Activated naive CD8-positive, alpha-beta T cell treated with anti-CD3 and anti-CD28 coated beads, Interleukin-2, amount 50 U/mL, for 24 hours (primary cell): ENCODE results near the gene PRICKLE4.

Source experiments
- ATAC-seq: fragments of 150-1000 bp; cut with Tn5 transposase; one replicate; pipeline ENCODE4 v1.10.0; 2021
- DNase-seq: peaks from one replicate; pipeline ENCODE4 v3.0.0; 2021
- H3K27ac Mint-ChIP-seq: one replicate; pipeline ENCODE4 v1.8.0; 2021; ENCODE audit warnings: mild to moderate bottlenecking, mixed read lengths
- H3K27me3 Mint-ChIP-seq: one replicate; pipeline ENCODE4 v1.8.0; 2021; ENCODE audit warnings: mixed read lengths
- H3K36me3 Mint-ChIP-seq: one replicate; pipeline ENCODE4 v1.8.0; 2021; ENCODE audit warnings: low read depth, mixed read lengths
- H3K4me1 Mint-ChIP-seq: one replicate; pipeline ENCODE4 v1.8.0; 2021; ENCODE audit warnings: mixed read lengths
- H3K4me3 Mint-ChIP-seq: one replicate; pipeline ENCODE4 v1.8.0; 2021; ENCODE audit warnings: mild to moderate bottlenecking, moderate library complexity, mixed read lengths
- H3K9me3 Mint-ChIP-seq: one replicate; pipeline ENCODE4 v1.8.0; 2021; ENCODE audit warnings: mixed read lengths

PRICKLE4 gene

GRCh38 chr6:41780551-41781365 is at the start of gene PRICKLE4:
Gene PRICKLE4, plus strand, starts transcription at chr6:41780782. Its CDS starts 2,692 bp downstream, at chr6:41783474.
- H3K4me1 Mint-ChIP-seq, result peaks cover 14% of the 10 kb centered on the region
- ATAC-seq (no peak), DNase-seq (peak; percentile 10)
- H3K4me3 Mint-ChIP-seq, result peak within 1 kb of the TSS; percentile 85
- no peaks in the 10 kb centered on the region for H3K9me3 Mint-ChIP-seq
- H3K36me3 Mint-ChIP-seq, result no peaks in the 10 kb centered on the region
- H3K27me3 Mint-ChIP-seq, result peaks cover 11% of the 10 kb centered on the region
- H3K27ac Mint-ChIP-seq, result peak within 1 kb of the TSS; percentile 70

GRCh38 chr6:41731561-41732086 is 49.0 kb upstream of the PRICKLE4 start:
- no peaks in the 10 kb centered on the region for H3K36me3 Mint-ChIP-seq
- peak overlapping the region; percentile 20 for H3K4me3 Mint-ChIP-seq
- H3K4me1 Mint-ChIP-seq, result peaks cover 58% of the 10 kb centered on the region

GRCh38 chr6:41732149-41732548 is 48.4 kb upstream of the PRICKLE4 start:
- Mint-ChIP-seq H3K27ac (peak overlapping the region; percentile 15), H3K9me3 (no peaks in the 10 kb centered on the region), H3K4me1 (peaks cover 53% of the 10 kb centered on the region), H3K4me3 (peak overlapping the region; percentile 54), H3K27me3 (no peaks in the 10 kb centered on the region), H3K36me3 (no peaks in the 10 kb centered on the region)
- DNase-seq (no peak), ATAC-seq (no peak)

More at GRCh38 chr6:41731561-41732086, 49.0 kb upstream of the PRICKLE4 start:
- no peak overlapping the region for H3K27ac Mint-ChIP-seq
- DNase-seq (no peak), ATAC-seq (no peak)
- no peaks in the 10 kb centered on the region for H3K9me3 Mint-ChIP-seq
- no peaks in the 10 kb centered on the region for H3K27me3 Mint-ChIP-seq

- Mint-ChIP-seq H3K27ac (peak overlapping the region; percentile 15), H3K4me3 (peak overlapping the region; percentile 54), H3K36me3 (no peaks in the 10 kb centered on the region), H3K27me3 (no peaks in the 10 kb centered on the region), H3K9me3 (no peaks in the 10 kb centered on the region), H3K4me1 (peaks cover 51% of the 10 kb centered on the region)
- DNase-seq, result peak; percentile 65
- peak; percentile 44 for ATAC-seq
Measured at GRCh38 chr6:41732591-41733359, 47.8 kb upstream of the PRICKLE4 start.

- H3K4me3 Mint-ChIP-seq, result peak overlapping the region; percentile 54
- ATAC-seq (no peak), DNase-seq (no peak)
- no peak overlapping the region for H3K27ac Mint-ChIP-seq
- H3K4me1 Mint-ChIP-seq, result peaks cover 51% of the 10 kb centered on the region
- no peaks in the 10 kb centered on the region for H3K27me3 Mint-ChIP-seq
- H3K9me3 Mint-ChIP-seq, result no peaks in the 10 kb centered on the region
- H3K36me3 Mint-ChIP-seq, result no peaks in the 10 kb centered on the region
Measured at GRCh38 chr6:41733360-41733706, 47.2 kb upstream of the PRICKLE4 start.

GRCh38 chr6:41733707-41734665 is 46.6 kb upstream of the PRICKLE4 start:
- peaks cover 47% of the 10 kb centered on the region for H3K4me1 Mint-ChIP-seq
- H3K27me3 Mint-ChIP-seq, result no peaks in the 10 kb centered on the region
- ATAC-seq (peak; percentile 47), DNase-seq (peak; percentile 69)
- H3K27ac Mint-ChIP-seq, result peak overlapping the region; percentile 67
- peak overlapping the region; percentile 54 for H3K4me3 Mint-ChIP-seq
- no peaks in the 10 kb centered on the region for H3K36me3 Mint-ChIP-seq
- H3K9me3 Mint-ChIP-seq, result no peaks in the 10 kb centered on the region

- peak; percentile 29 for ATAC-seq
- H3K27me3 Mint-ChIP-seq, result no peaks in the 10 kb centered on the region
- no peak overlapping the region for H3K27ac Mint-ChIP-seq
- H3K36me3 Mint-ChIP-seq, result no peaks in the 10 kb centered on the region
- DNase-seq, result peak; percentile 71
- H3K4me1 Mint-ChIP-seq, result peaks cover 38% of the 10 kb centered on the region
- H3K9me3 Mint-ChIP-seq, result no peaks in the 10 kb centered on the region
- peak overlapping the region; percentile 63 for H3K4me3 Mint-ChIP-seq
Measured at GRCh38 chr6:41734666-41735426, 45.7 kb upstream of the PRICKLE4 start.

- Mint-ChIP-seq H3K9me3 (no peaks in the 10 kb centered on the region), H3K4me3 (peak within 1 kb of the TSS; percentile 63), H3K36me3 (no peaks in the 10 kb centered on the region), H3K27me3 (no peaks in the 10 kb centered on the region), H3K4me1 (peaks cover 31% of the 10 kb centered on the region), H3K27ac (no peak within 1 kb of the TSS)
- ATAC-seq, result peak; percentile 70
- DNase-seq, result peak; percentile 96
Measured at GRCh38 chr6:41735427-41736185, 45.0 kb upstream of the PRICKLE4 start, which contains the start of gene TFEB. Gene TFEB, minus strand, starts transcription at chr6:41735608. Its CDS starts 44,395 bp downstream, at chr6:41691213.

GRCh38 chr6:41736186-41736733 is 44.3 kb upstream of the PRICKLE4 start:
- H3K27ac Mint-ChIP-seq, result no peak overlapping the region
- H3K36me3 Mint-ChIP-seq, result no peaks in the 10 kb centered on the region
- H3K4me1 Mint-ChIP-seq, result peaks cover 26% of the 10 kb centered on the region
- no peaks in the 10 kb centered on the region for H3K27me3 Mint-ChIP-seq
- ATAC-seq (no peak), DNase-seq (no peak)
- no peak overlapping the region for H3K4me3 Mint-ChIP-seq
- H3K9me3 Mint-ChIP-seq, result no peaks in the 10 kb centered on the region

- H3K27me3 Mint-ChIP-seq, result no peaks in the 10 kb centered on the region
- H3K4me3 Mint-ChIP-seq, result no peak overlapping the region
- no peak for DNase-seq
- ATAC-seq, result no peak
- H3K27ac Mint-ChIP-seq, result no peak overlapping the region
- H3K36me3 Mint-ChIP-seq, result no peaks in the 10 kb centered on the region
- no peaks in the 10 kb centered on the region for H3K9me3 Mint-ChIP-seq
- peaks cover 20% of the 10 kb centered on the region for H3K4me1 Mint-ChIP-seq
Measured at GRCh38 chr6:41736800-41737555, 43.6 kb upstream of the PRICKLE4 start.

- H3K9me3 Mint-ChIP-seq, result no peaks in the 10 kb centered on the region
- no peaks in the 10 kb centered on the region for H3K27me3 Mint-ChIP-seq
- H3K27ac Mint-ChIP-seq, result no peak overlapping the region
- H3K4me3 Mint-ChIP-seq, result no peak overlapping the region
- DNase-seq (no peak), ATAC-seq (no peak)
- H3K4me1 Mint-ChIP-seq, result peaks cover 13% of the 10 kb centered on the region
- no peaks in the 10 kb centered on the region for H3K36me3 Mint-ChIP-seq
Measured at GRCh38 chr6:41737591-41738130, 42.9 kb upstream of the PRICKLE4 start.

- no peak overlapping the region for H3K4me3 Mint-ChIP-seq
- no peak overlapping the region for H3K27ac Mint-ChIP-seq
- H3K4me1 Mint-ChIP-seq, result no peaks in the 10 kb centered on the region
- no peaks in the 10 kb centered on the region for H3K36me3 Mint-ChIP-seq
- no peaks in the 10 kb centered on the region for H3K27me3 Mint-ChIP-seq
- ATAC-seq (no peak), DNase-seq (no peak)
- H3K9me3 Mint-ChIP-seq, result no peaks in the 10 kb centered on the region
Measured at GRCh38 chr6:41739041-41739440, 41.5 kb upstream of the PRICKLE4 start.
